PC-3 (cell line): ENCODE measurements around the gene ZNF423. TPM values are rescaled to one million over a fixed set of nuclear protein-coding genes. Genes with fewer than 3 reads are reported as not detected.

Source experiments
- ATAC-seq: fragments of 200-7000 bp; cut with Tn5 transposase; 2 replicates; pipeline ENCODE4 v1.9.1; 2020; ENCODE audit warnings: mild to moderate bottlenecking, moderate library complexity
- BruUV-seq: library from RNA; stranded (reverse); fragments of 400-500 nt; replicated peaks from 2 replicates; lab custom pipeline; 2021; lab: Mats Ljungman, UMichigan
- CTCF ChIA-PET: fragments of 300-600 bp; sonication (Branson Sonifier 250); formaldehyde crosslinking; loops from one replicate; lab custom pipeline; 2022; ENCODE audit warnings: antibody characterized with exemption; lab: Charles Lee
- POLR2A ChIA-PET: fragments of 300-600 bp; sonication (Branson Sonifier 250); formaldehyde crosslinking; loops from one replicate; lab custom pipeline; 2022; ENCODE audit warnings: antibody characterized with exemption; ENCODE audit not compliant: unreplicated experiment; lab: Charles Lee
- DNase-seq: peaks from one replicate; pipeline ENCODE4 v3.0.0-alpha.2; 2015
- H2AFZ ChIP-seq: fragments of 300-600 bp; sonication (generic); 2 replicates; pipeline ENCODE4 v1.6.0; 2016; ENCODE audit warnings: antibody characterized with exemption, low read length
- H3F3A ChIP-seq: fragments of 300-600 bp; sonication (generic); one replicate; pipeline ENCODE4 v1.6.0; 2017; ENCODE audit warnings: antibody characterized with exemption, low read length, control low read depth, mild to moderate bottlenecking; ENCODE audit not compliant: unreplicated experiment
- H3K27ac ChIP-seq: fragments of 300-600 bp; sonication (generic); 2 replicates; pipeline ENCODE4 v1.5.1; 2016; ENCODE audit warnings: mild to moderate bottlenecking, low read length
- H3K27me3 ChIP-seq: fragments of 300-600 bp; sonication (generic); 2 replicates; pipeline ENCODE4 v1.6.1; 2016; ENCODE audit warnings: low read length, mixed read lengths
- H3K36me3 ChIP-seq: fragments of 300-600 bp; sonication (generic); 2 replicates; pipeline ENCODE4 v1.6.1; 2016; ENCODE audit warnings: low read depth, mixed run types, low read length, mixed read lengths
- H3K4me1 ChIP-seq: fragments of 300-600 bp; sonication (generic); 2 replicates; pipeline ENCODE4 v1.5.1; 2016; ENCODE audit warnings: low read length; ENCODE audit not compliant: insufficient read depth
- H3K4me2 ChIP-seq: fragments of 300-600 bp; sonication (generic); 2 replicates; pipeline ENCODE4 v1.6.0; 2016; ENCODE audit warnings: low read length
- H3K4me3 ChIP-seq: fragments of 300-600 bp; sonication (generic); 2 replicates; pipeline ENCODE4 v1.5.1; 2016; ENCODE audit warnings: mild to moderate bottlenecking, low read length, mixed read lengths
- H3K79me2 ChIP-seq: fragments of 300-600 bp; sonication (generic); 2 replicates; pipeline ENCODE4 v1.6.1; 2017; ENCODE audit warnings: low read length, mixed read lengths
- H3K9ac ChIP-seq: fragments of 300-600 bp; sonication (generic); 2 replicates; pipeline ENCODE4 v1.6.0; 2016; ENCODE audit warnings: mild to moderate bottlenecking, low read length
- H3K9me2 ChIP-seq: fragments of 300-600 bp; sonication (generic); replicated peaks from 2 replicates; pipeline ENCODE4 v1.6.1; 2016; ENCODE audit warnings: mixed run types, low read length, mixed read lengths
- H3K9me3 ChIP-seq: fragments of 300-600 bp; sonication (generic); 2 replicates; pipeline ENCODE4 v1.6.1; 2016; ENCODE audit warnings: low read length, mixed read lengths
- H4K20me1 ChIP-seq: fragments of 300-600 bp; sonication (generic); 2 replicates; pipeline ENCODE4 v1.6.1; 2016; ENCODE audit warnings: low read length, mixed read lengths
- EZH2 ChIP-seq: fragments of 300-600 bp; sonication (generic); IDR thresholded peaks from one replicate; pipeline ENCODE4 v1.6.1; 2017; ENCODE audit warnings: antibody characterized with exemption, mild to moderate bottlenecking, low read length; ENCODE audit not compliant: unreplicated experiment
- EZH2phosphoT487 ChIP-seq: fragments of 300-600 bp; sonication (generic); IDR thresholded peaks from 2 replicates; pipeline ENCODE4 v1.6.1; 2018; ENCODE audit warnings: mild to moderate bottlenecking, antibody characterized with exemption, low read length, borderline replicate concordance
- intact Hi-C: fragments of 100-400 bp; cut with micrococcal nuclease; formaldehyde crosslinking; loops from 2 replicates; pipeline ENCODE4 v1.9.0; 2023
- total RNA-seq: library from RNA; depleted of rRNA; stranded (reverse); fragments of >200 nt; gene quantifications from 2 replicates; pipeline ENCODE4 v1.2.3, GENCODE V29; 2014
- TF ChIP-seq, protein P1 (sequence below): fragments of 300-600 bp; sonication (generic); conservative IDR thresholded peaks from 2 replicates; pipeline ENCODE4 v1.5.1; 2017; ENCODE audit warnings: antibody characterized with exemption, low read depth, mild to moderate bottlenecking, low read length

ZNF423 gene
- total RNA-seq, 1 experiment from 2014 or later, result not detected

DNA sequence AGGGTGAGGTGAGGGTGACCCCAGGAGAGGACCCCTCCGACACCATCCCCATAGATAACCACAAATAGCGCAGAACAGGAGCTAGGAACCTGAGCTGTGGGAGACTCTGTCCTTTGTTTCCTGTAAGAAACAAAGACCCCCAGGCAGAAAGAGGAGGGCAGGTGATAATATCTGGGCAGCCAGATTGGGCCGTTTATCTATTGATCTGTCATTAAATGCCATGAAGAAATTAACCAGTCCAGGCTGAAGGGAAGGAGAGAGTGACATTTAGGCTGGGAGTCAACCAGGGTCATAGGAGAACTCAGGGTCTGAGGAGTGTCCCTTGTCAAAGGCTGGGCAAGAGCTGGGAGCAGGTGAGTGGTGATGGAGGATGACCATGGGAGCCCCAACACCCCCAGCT is 324.5 kb downstream of the ZNF423 start:
- BruUV-seq, result no TSS peak
- ChIA-PET POLR2A (no interaction called here), CTCF (no interaction called here)
- Histone ChIP-seq H3K9me3 (no peaks in the 10 kb centered on the region), H3K9me2 (no peaks in the 10 kb centered on the region), H3F3A (no peaks in the 10 kb centered on the region), H4K20me1 (no peaks in the 10 kb centered on the region), H3K27ac (no peak overlapping the region), H3K36me3 (no peaks in the 10 kb centered on the region), H3K4me2 (no peak overlapping the region), H3K27me3 (peaks cover 4% of the 10 kb centered on the region; the same call in 1 of the 2 replicates), H2AFZ (no peak overlapping the region), H3K9ac (no peak overlapping the region), H3K4me1 (no peaks in the 10 kb centered on the region), H3K4me3 (no peak overlapping the region), H3K79me2 (no peaks in the 10 kb centered on the region)
- intact Hi-C loops, result no loop called here
- no peak for ATAC-seq
- TF ChIP-seq EZH2, result no peak
- no peak for TF ChIP-seq EZH2phosphoT487
- TF ChIP-seq, protein P1, sequence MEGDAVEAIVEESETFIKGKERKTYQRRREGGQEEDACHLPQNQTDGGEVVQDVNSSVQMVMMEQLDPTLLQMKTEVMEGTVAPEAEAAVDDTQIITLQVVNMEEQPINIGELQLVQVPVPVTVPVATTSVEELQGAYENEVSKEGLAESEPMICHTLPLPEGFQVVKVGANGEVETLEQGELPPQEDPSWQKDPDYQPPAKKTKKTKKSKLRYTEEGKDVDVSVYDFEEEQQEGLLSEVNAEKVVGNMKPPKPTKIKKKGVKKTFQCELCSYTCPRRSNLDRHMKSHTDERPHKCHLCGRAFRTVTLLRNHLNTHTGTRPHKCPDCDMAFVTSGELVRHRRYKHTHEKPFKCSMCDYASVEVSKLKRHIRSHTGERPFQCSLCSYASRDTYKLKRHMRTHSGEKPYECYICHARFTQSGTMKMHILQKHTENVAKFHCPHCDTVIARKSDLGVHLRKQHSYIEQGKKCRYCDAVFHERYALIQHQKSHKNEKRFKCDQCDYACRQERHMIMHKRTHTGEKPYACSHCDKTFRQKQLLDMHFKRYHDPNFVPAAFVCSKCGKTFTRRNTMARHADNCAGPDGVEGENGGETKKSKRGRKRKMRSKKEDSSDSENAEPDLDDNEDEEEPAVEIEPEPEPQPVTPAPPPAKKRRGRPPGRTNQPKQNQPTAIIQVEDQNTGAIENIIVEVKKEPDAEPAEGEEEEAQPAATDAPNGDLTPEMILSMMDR, result no peak
- no peak for DNase-seq

- Histone ChIP-seq H3K9ac (no peak overlapping the region), H3K36me3 (no peaks in the 10 kb centered on the region), H3K4me2 (no peak overlapping the region), H3K27ac (no peak overlapping the region), H2AFZ (no peak overlapping the region), H4K20me1 (no peaks in the 10 kb centered on the region), H3K9me3 (no peaks in the 10 kb centered on the region), H3K79me2 (no peaks in the 10 kb centered on the region), H3K4me1 (no peaks in the 10 kb centered on the region), H3K27me3 (peaks cover 4% of the 10 kb centered on the region; the same call in 1 of the 2 replicates), H3K4me3 (no peak overlapping the region), H3K9me2 (no peaks in the 10 kb centered on the region), H3F3A (no peaks in the 10 kb centered on the region)
- POLR2A ChIA-PET, result no interaction called here
- intact Hi-C loops, result no loop called here
- CTCF ChIA-PET, result no interaction called here
- DNase-seq, result no peak
- BruUV-seq, result no TSS peak
- TF ChIP-seq EZH2 (no peak), EZH2phosphoT487 (no peak)
- TF ChIP-seq, protein P1, result no peak
- ATAC-seq, result no peak
Measured at GRCh38 chr16:49530427-49530970, 325.4 kb downstream of the ZNF423 start.

- Histone ChIP-seq H3K9ac (no peak overlapping the region), H3K79me2 (no peaks in the 10 kb centered on the region), H3K27me3 (peaks cover 4% of the 10 kb centered on the region; the same call in 1 of the 2 replicates), H3K9me2 (no peaks in the 10 kb centered on the region), H3F3A (no peaks in the 10 kb centered on the region), H2AFZ (no peak overlapping the region), H3K4me2 (no peak overlapping the region), H3K4me1 (no peaks in the 10 kb centered on the region), H3K9me3 (no peaks in the 10 kb centered on the region), H3K4me3 (no peak overlapping the region), H3K27ac (no peak overlapping the region), H3K36me3 (no peaks in the 10 kb centered on the region), H4K20me1 (no peaks in the 10 kb centered on the region)
- BruUV-seq, result no TSS peak
- ATAC-seq (no peak), DNase-seq (no peak)
- TF ChIP-seq, protein P1, result no peak
- no peak for TF ChIP-seq EZH2phosphoT487
- no peak for TF ChIP-seq EZH2
- ChIA-PET POLR2A (no interaction called here), CTCF (no interaction called here)
- intact Hi-C loops, result no loop called here
Measured at GRCh38 chr16:49529411-49530045, 326.4 kb downstream of the ZNF423 start.
